OCI-M2 (cell line): Measurements from ENCODE around the gene USP48.
"Not testable (repeated sequence)": the region's sequence is repeated elsewhere in the genome, so short reads cannot be mapped to it uniquely, and the experiment has no call there.

Experiments used
- DNase-seq: peaks from one replicate; lab custom pipeline; 2025; ENCODE audit not compliant: unreplicated experiment; lab: John Stamatoyannopoulos, UW

The USP48 gene

DNA sequence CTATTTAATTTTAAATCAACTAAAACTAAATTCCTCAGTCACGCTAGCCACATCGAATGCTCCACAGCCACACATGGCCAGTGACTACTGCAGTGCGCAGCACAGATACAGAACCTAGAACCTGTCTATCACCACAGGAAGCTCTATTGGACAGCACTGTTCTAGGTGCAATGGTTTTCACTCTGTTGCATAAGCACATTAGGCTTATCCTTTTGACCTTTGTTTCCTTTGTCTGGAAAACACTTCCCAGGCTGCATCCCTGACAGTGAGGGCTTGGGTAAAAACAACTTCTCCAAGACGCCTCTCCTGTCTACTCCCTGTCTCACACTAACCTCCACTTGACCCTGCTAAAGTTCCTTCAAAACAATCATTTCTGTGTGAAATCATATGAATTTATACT, 80.2 kb downstream of the USP48 start:
- DNase-seq, result no peak

DNA sequence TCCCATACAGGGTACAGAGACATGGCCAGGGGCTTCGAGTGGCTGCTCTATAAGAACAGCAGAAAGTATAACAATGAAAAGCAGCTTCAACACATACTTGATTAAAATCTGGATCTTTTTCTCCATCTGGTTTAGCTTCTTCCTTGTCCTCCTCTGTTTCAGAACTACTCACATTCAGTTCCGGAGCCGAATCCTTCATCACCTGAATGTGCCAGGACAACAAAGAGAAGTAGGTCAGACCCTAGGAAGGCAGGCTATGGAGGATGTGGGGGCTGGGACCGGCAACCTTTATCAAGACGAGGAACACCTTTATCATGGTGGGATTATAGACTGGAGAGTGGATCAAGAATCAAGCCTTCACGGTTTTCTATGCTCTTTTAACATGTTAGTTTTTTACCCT, 81.5 kb downstream of the USP48 start:
- no peak for DNase-seq

DNA sequence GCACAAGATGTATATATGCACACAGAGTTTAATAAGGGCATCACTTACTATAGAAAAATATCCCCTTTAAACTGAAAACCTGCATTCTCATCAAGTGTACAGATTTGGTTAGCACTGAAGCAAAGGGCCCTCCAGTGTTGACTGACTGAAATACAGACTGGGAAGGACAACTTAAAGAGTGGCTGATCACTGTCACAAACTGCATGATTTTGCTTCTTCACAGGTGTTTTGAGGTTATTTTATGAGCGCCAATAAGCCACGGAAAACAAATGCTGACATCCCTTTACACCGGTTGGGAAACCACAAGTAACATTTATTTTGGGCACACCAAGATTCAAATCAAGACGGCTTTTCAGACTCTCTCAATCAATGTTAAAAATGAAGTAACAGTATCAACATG, 82.9 kb downstream of the USP48 start:
- no peak for DNase-seq

DNA sequence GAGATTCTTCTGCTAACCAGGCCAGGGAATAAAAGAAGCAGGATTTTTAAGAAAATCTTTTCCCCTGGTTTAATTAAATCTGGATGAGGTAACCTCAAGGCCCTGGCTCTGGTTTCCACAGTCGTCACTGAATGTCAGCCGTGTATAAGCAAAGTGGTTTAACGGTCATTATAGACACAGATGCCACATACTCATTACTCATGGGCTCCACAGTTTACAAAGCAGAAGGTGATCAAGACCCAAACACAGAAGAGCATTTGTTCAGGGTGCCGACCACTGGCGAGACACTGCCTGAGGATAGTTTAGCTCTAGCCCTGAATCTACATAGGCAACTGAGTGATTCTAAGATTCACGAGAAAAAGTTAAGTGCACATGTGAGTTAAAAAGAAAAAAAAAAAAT, 86.0 kb downstream of the USP48 start:
- DNase-seq, result no peak

DNA sequence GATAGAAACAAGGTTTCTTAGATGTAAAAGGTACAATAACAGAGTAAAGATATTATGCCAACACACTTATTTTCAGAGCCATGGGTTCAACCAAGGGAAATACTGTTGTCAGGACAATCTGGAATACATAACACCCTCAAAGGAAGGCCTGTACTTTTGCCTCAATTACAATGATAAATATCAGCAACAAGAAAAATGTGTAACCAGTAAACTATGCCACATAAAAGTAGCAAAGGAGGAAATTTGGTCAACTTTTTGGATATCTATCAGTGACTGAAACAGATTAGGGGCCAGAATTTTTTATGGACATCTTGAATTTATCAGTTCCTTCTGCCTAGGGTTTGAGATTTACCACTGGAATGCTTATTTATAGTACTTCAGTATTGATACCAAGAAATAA, 89.2 kb downstream of the USP48 start:
- DNase-seq, result no peak

DNA sequence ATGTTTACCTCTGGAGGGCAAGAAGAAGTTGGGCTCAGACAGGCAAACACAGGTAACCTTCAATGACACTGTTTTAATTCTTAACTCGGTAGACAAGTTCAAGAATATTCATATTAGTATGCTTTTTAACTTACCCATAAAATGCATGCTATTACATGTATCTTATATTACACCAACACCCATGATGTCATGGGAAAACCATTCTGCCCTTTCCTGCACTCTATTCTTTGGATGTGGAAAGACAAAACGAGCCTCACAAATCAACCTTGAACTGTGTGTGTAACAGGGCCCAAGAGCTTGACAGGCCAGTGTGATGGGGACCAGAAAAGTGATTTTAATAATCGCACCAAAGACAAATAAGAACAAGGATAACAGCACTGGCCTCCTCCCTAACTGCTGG, 91.2 kb downstream of the USP48 start:
- DNase-seq, result no peak

DNA sequence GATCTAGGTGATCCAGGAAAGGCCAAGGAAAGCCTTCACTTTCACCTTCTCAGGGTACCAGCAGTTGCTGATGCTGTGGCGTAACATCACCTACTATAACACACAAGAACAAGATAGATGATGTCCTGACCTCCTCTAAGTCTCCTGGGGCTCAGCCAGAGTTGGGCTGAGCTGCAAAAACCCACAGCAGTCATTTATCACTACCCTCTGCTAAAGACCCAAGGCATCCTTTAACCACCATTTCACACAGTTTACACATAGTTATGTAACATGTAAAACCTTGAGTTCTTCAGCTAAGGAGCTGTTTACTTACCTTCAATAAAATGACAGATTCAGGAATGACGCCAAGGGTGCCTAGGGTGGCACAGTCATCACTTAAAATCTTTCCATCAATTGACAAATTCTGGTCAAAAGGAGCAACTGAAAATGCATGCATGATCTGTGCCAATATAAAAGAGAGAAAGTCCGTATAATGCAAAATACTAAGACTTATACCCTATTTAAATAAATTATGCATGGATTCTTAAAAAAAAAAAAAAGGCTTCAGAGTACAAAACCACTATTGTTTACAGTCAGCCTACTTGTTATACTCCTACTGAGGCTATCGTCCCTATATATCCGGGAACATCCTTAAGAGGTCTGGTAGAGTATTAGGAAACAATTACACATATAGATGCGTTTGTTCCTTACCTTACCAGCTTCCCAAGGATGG, 93.1 kb downstream of the USP48 start:
- DNase-seq, result no peak

DNA sequence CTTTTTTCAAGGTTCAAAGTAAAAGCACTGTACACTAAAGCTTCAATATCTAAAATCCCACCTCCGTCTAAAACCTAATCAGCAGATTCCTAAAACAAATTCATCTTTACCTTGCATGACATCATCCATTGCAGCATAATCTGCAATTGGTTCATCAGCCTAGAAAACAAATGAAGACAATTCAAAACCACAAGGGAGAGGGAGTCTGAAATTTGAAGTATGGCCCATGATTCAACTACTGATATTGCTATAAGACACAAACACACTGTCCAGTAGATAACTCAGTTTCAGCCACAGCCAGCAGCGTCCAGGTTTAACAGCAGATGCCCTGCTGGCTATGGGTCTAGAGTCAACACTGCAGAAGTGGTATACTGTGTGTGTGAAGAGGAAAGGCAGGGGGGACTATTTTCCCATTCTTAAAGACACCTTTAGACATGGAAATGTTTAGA, 95.8 kb downstream of the USP48 start:
- DNase-seq, result no peak

DNA sequence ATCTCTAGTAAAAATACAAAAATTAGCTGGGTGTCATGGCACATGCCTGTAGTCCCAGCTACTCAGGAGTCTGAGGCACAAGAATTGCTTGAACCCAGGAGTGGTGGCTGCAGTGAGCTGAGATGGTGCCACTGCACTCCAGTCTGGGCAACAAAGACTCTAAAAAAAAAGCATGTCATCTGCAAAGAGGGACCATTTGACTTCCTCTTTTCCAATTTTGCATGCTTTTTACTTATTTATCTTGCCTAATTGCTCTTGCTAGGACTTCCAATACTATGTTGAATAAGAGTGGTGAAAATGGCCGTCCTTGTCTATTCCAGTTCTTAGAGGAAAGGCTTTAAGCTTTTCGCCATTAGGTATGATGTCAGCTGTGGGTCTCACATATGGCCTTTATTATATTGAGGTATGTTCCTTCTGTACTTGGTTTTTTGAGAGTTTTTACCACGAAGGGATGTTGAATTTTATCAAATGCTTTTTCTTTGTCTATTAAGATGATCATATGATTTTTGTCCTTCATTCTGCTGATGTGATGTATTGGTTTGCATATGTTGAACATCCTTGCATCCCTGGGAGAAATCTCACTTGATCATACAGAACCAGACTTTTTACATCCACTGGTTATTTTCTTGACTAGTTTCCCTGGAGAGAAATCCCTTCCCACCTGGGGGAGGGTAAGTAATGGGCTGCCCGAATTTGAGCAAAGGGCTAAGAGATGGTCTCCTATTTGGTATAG, 96.8 kb downstream of the USP48 start:
- DNase-seq, result no peak

DNA sequence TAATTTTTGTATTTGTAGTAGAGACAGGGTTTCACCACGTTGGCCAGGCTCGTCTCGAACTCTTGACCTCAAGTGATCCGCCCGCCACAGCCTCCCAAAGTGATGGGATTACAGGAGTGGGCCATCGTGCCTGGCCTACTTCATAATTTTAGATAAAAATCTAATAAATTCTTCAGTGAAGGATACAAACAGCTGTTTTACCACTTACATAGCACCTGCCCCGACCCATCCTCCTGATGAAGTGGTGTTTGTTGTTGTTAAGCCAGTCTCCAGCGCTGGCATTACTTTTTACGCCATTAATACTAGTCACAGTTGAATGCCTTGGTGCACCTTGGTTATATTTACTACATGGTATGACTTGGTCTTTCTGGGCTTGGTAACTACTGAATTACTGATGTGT, 101.5 kb downstream of the USP48 start:
- no peak for DNase-seq

DNA sequence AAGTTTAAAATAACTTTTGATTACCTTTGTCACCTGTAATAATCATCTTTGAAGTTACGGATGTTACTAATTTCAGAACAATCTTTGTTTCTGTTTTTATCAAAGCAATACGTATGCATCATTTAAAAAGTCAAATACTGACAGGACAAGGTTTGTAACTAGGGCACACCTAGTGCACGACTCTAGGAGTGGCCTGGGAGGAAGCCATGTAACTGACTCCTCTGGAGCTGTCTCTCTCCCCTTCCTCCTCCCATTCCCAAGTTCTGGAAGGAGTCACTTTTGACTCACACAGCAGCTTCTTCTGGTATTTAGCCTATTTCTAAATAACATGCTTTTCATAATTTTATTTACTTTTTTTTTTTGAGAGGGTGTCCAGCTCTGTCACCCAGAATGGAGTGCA, 102.0 kb downstream of the USP48 start:
- DNase-seq, result no peak

DNA sequence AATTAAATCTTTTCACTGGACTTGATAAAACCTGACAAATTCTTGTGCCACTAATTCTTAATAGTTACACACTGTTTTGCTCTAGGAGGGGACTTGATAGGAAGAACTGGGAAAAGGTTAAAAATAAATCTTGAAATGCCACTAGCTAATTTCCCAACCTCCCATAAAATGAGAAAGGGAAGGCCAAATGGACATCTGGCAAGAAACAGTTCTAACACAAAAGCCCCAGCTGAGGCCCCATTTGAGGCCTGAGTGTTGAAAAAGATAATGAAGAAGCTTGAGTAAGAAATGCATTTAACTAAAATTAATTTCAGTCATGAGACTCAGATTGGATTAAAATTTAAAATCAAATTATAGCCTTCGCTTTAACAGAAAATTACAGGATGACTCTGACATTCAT, 102.6 kb downstream of the USP48 start:
- no peak for DNase-seq

DNA sequence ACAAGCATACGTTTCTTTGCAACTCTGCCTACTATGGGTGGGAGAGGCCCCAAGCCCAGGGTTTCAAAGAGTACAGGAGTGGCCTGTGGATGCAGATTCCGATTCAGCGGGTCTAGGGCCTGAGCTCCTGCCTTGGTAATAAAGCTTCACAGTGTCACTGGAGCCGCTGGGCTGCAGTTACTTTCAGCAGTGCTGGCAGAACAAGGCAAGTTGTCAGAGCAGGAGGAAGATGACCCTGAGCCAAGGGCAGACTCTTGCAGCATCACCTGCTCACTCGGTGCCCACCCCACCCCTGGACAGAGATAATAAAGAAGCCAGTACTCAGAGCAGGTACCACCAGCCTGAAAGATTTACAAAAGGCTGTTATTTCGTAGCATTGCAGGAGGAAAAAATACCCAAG, 105.8 kb downstream of the USP48 start:
- no peak for DNase-seq

DNA sequence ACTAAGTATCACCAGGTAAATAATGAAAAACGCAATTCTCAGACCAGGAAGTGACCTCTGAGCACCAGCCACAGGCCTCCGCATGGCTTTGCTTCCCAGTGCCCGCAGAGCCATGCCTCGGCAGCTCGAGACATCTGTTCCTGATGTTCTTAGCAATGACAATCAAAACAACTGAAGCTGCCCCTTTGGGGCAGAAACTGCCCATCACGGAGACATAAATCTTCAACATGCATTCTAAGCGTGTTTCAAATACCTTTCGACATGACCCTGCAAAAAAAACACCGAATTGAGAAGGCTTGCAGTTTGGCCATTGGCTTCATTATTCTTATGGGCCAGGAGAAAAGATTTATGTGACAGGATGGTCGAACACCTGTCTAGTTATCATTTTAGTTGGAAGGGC, 108.0 kb downstream of the USP48 start:
- DNase-seq, result no peak

DNA sequence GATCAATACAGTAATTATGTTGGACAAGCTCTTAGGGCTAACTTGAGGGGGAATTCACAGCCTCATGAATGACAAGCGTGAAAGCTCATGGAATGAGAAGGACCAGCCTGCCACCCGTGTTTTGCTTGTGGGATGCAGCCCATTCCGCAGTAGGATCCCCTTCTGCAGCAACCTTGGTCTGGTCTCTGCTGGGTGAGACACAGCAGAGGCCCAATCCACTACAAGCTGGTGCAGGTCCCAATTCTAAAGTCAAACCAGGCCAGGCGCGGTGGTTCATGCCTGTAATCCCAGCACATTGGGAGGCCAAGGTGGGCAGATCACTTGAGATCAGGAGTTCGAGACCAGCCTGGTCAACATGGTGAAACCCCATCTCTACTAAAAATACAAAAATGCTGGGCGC, 109.1 kb downstream of the USP48 start:
- DNase-seq, result not testable (repeated sequence)

DNA sequence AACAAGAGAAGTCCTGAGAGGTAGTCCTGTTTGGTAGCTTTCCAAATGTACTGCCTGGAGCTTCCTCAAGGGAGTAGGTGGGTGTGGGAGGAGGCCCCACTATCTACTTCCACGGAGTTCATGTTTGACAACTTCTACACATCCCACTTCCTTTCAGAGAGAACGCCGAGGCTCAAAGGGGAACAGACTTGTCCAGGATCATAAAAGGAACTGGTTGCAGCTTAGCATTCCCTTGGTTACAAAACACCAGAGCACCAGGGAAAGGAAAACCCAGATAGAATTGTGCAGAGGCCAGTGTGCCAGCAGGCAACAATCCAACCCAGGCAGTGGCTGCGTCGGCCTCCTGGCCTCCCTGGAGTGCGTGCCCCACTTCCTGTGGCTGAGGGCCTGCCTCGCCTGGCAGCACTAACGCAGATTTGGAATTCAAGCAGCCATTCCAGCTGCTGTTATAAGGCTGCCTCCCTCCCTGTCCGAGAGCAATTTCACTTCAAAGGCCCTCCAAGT, 109.6 kb downstream of the USP48 start:
- DNase-seq, result no peak

DNA sequence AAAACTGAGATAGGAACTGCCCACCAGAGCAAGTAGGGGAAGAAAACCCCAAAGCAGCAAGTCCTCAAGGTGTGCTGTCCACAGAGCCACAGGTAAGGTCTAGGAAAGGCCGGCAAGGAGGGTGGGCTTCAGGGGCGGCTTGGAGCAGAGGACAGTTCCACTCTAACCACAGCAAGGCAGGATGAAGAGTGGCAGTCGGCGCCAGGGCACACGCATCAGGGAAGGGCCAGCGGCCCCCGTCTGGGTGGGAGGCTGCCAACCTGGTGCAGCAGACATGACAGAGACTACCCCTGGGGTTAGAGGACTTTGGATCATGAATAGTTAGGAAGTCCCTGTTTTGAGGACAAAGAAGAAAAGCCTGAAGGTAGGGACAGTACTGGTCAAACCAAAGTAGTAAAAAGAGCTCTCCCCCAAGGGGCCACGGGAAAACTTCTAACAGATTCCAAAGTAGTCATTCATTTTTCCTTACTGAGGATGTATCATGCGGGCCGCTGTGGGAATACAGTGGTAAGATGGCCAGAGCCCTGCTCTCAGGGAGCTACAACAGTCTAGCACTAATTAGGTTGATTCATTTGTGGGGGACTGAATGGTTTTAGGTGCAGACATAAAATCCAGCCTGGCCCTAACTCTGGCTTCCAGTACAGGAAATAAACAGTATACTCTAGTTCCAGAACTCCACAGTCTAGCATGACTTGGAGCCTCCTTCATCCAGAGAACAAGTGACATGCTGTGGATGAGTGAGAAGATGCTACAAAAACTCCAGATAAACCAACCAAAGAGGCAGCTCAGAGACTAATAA, 110.3 kb downstream of the USP48 start:
- DNase-seq, result no peak

DNA sequence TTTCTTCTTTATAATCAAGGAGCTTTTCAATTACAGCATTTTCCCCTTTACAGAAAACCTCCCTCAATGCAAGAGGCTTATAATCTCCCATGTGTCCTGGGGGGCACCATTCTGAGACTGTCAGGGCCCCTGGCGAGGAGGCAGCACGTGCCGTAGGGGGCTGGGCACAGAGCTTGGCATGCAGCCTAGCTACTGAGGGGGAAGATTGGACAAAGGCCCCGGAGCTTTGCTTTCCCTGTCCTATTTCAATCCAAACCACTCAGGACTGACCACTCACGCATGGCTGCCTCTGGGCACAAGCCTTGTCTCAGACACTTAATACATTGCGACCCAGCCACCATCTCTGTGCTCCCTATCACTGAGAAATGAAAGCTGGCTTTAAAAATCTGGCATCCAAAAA, 111.0 kb downstream of the USP48 start:
- no peak for DNase-seq

DNA sequence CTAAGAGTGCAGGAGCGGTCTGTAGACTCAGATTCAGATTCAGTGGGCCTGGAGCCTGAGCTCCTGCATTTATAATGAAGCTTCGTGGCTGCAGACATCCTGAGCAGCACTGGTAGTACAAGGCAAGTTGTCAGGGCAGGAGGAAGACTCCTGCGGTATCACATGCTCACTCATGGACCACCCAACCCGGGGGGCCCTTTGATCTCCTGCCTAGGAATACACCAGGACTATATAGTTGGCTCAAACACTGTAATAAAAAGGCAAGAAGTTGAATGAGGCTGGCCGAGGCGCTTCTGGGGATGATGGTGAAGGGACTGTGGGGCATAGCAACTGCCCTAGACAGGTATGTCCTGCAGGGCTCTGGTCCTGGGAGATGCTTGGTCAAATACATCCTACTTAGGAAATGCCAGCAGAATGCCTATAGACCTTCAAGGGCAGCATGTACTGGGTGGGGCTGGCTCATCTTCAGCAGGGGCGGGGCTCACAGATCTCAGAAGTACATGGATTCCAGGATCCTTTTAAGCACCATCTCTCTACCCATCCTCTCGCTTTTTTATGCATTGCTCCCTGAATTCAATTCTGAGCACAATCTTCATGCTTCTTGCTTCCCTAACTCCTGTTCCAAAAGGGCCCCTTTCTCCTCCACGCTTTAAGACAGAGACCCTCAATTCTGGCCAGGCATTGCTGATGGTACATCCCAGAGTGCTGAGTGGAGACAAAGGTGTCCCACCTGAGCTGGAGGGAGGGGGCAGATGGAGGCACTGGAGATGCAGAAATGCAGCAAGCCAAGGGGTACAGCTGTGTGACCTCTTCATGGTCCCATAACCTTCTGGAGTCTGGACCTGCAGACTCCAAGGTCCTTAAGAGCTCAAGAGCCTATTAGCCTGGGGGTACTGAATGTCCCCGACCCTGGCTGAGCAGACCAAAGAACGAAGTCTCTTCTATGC, 111.7 kb downstream of the USP48 start:
- DNase-seq, result no peak

DNA sequence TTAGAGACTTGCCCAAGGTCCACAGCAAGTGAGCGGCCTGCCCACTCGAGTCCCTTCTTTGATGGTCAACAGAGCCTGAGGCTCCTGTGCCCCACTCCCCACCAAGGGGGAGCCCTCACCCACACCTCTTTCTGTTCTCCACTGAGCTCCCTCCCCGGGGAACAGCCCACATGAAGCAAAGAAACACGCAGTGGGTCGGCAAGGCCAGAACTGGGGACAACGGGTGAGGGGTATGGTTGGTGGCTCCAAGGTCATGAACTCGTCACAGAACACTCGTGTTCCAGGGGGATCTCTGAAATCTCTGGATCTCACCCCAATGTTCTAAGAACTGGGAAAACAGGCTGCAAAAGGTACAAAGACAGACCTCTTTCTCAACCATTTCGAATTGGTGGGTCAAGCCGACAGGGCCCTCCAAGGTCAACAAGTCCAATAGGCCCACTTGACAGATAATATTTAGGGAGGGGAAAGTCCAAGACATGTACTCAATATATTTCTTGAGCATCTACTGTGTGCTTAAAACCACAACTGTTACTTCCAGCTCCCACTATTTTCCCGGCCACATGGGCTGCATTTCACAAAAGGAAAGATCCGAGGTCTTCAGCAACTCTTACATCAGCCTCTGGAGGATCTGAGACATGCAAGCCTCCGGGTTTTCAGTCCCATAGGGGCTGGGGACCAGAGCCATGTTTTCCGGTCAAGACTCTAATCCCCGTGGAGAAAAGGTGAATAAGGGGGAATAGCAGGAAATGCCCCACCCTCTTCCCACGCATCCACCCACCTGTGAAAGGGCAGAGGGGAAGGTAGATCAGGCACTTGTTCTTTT, 112.7 kb downstream of the USP48 start:
- no peak for DNase-seq
